Fibroblast of villous mesenchyme (primary cell): ENCODE data around the gene KCNH1. TPM values are rescaled to one million over a fixed set of nuclear protein-coding genes. Genes with fewer than 3 reads are reported as not detected.

Source experiments
- DNase-seq: peaks from one replicate; pipeline ENCODE4 v3.0.0-alpha.2; 2010; ENCODE audit warnings: low read depth
- H3K4me3 ChIP-seq: 2 replicates; pipeline ENCODE4 v1.5.1; 2011; ENCODE audit warnings: low read depth, mild to moderate bottlenecking, low read length
- CTCF ChIP-seq: IDR thresholded peaks from 2 replicates; pipeline ENCODE4 v1.5.1; 2012; ENCODE audit warnings: low read depth, mild to moderate bottlenecking, low read length; ENCODE audit not compliant: insufficient read depth
- total RNA-seq: library from RNA; depleted of rRNA; stranded (reverse); fragments of >200 nt; gene quantifications from 2 replicates; pipeline ENCODE4 v1.2.3, GENCODE V29; 2012

Gene KCNH1
- total RNA-seq, 1 donor: 11.2 TPM

- no peak overlapping the region for H3K4me3 ChIP-seq
- no peak for TF ChIP-seq CTCF
- no peak for DNase-seq
These were observed 223.8 kb downstream of the KCNH1 start for GRCh38 chr1:210910020-210910575.

- DNase-seq: no peak
- TF ChIP-seq CTCF: no peak
- no peak overlapping the region for H3K4me3 ChIP-seq
These were observed 225.2 kb downstream of the KCNH1 start for GRCh38 chr1:210908791-210909190.

- DNase-seq: no peak
These were observed 225.7 kb downstream of the KCNH1 start for GRCh38 chr1:210908257-210908656.

GRCh38 chr1:210907251-210907805 is 226.6 kb downstream of the KCNH1 start:
- no peak for TF ChIP-seq CTCF
- H3K4me3 ChIP-seq: no peak overlapping the region
- no peak for DNase-seq

More at GRCh38 chr1:210908257-210908656, 225.7 kb downstream of the KCNH1 start:
- no peak for TF ChIP-seq CTCF
- no peak overlapping the region for H3K4me3 ChIP-seq

GRCh38 chr1:210905944-210906453 is 227.9 kb downstream of the KCNH1 start:
- DNase-seq: no peak
- TF ChIP-seq CTCF: no peak
- no peak overlapping the region for H3K4me3 ChIP-seq

GRCh38 chr1:210905365-210905904 is 228.5 kb downstream of the KCNH1 start:
- no peak for DNase-seq
- no peak overlapping the region for H3K4me3 ChIP-seq
- TF ChIP-seq CTCF: no peak
